Cortex of kidney (tissue), 1 donor: ENCODE data around the gene SIRPB2.

Experiments used
- DNase-seq: peaks from one replicate; lab custom pipeline; 2025; lab: John Stamatoyannopoulos, UW

Gene SIRPB2

DNA sequence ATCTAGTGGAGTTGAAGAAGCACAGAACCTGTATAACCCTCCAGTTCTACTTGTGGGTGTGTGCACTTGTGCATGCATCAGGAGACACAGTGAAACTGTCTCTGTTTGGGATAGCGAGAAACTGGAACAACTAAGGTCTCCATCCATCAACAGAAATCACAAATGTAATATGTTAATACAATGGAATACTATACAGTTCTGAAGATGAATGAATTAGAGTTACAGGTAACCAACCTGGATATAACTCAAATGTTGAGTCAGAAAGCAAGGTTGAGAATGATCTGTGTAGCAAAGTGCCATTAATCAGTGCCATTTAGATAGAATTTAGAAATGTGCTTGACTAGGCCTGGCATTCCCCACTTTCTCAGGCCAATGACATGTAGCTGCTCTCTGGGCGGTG lies 20.0 kb downstream of the SIRPB2 start:
- no peak for DNase-seq

DNA sequence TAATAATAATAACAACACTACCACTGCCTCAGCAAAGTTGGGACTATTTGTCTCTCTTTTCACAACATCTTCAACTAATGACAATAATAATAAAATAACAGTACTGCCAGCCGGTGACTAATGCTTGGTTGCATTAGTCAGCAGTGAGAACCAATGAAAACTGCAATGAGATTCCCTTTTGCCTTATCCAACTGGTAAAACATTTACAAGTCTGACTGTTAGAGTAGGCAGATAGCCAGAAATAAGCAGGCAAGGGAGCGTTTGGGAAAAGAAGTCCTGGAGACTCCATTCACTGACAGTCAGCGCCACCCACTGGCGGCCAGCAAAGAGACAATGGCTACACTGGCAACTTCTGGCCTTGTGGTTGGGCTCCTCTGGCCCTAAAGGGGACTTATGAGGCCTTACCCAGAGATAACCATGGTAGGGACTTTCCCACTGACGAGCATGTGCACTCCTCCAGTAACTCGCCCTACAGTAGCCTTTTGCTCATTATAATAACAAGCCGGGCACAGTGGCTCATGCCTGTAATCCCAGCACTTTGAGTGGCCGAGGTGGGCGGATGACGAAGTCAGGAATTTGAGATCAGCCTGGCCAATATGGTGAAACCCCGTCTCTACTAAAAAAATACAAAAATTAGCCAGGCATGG lies 21.2 kb downstream of the SIRPB2 start:
- no peak for DNase-seq

DNA sequence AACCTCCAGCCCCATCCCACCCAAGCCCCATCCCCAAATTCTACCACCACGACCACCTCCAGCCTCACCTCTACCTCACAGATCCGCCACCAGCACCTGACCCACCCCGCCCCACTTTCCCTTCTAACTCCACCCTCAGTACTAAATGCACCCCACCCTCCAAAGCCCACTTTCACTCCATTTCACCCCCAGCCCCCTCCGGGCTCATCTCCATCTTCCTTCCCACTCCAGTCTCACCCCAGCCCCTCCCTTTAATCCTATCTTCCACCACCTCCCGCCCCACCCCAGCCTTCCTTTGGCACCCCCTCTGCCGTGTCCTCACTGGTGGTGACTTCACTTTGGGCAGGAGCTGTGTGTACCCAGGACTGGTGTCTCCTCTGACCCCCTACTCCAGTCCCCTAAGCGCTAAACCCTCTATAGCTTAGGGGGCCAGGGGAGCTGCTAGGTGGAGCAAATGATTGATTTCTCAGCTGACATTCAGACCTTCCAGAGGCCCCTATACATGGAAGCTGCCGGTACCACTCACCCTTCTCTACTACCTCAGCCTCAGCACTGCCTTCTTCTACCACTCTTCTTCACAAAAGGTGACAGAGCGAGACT lies 21.8 kb downstream of the SIRPB2 start:
- no peak for DNase-seq

DNA sequence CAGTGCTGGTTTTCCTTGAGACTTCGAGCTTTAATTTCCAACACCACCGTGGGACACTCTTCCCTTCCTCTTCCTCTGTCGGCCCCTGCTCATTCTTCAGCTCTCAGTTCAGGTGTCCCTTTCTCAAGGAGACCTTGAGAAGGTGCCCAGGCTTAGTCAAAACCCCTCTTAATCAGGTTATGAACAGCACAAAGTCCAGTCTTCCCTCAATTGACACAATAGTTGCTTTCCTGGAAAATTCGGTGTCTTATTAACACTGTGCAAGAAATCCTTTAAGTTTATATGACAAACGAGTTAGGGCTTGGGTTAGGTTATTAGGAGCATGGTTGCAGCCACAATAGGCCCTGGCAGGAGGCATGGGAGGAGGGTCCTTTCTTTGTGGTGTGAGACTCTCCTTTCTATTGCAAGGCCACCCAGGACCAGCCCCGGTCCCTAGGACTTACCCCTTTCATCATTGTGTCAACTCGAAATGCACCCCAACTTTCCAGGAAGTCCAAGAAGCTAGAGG lies 23.0 kb downstream of the SIRPB2 start:
- no peak for DNase-seq

DNA sequence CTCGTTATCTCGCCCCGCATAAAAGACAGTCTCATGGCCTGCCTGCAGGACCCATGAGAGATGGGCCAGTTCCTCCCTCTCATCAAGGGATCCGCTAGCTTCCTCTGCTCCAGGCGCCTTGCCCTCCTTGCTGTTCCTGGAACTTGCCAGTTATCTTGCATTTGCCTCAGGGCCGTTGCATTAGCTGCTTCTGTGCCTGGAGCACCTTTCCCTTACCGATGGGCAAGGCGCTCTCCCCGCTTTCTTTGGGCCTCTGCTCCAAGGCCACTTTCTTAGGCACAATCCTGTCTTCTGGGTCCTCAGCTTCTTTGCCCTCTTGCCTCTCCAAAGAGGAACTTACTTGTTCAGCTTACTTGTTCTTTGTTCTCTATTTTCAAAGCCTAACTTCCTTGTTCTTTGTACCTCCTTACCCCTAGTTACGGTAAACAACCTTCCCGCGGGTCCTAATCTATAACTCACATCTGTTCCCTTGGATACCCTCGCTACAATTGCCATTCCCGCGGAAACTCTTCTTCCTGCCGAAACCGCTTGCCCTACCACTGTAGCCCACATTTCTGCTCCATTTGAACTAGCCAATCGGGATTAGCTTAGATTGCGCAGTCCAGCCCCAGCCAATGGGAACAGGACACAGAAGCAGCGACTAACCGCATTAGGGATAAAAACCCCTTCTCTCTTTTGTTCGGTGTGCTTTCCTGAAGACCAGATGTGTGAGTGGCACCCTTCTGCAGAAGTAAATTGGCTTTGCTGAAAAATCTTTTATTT lies 23.7 kb downstream of the SIRPB2 start:
- DNase-seq: no peak

DNA sequence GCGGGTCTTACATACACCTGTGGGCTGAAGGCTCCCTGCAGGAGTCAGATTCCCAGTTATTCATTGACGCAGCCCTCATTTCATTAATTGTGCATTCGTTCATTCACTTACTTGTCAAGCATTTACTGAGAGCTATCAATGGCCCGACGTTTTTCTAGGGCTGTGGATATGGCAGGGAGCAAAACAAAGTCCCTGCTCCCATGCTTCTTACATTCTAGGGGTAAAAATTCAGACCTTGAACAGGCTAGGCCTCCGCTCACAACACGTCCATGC lies 24.2 kb downstream of the SIRPB2 start:
- no peak for DNase-seq

DNA sequence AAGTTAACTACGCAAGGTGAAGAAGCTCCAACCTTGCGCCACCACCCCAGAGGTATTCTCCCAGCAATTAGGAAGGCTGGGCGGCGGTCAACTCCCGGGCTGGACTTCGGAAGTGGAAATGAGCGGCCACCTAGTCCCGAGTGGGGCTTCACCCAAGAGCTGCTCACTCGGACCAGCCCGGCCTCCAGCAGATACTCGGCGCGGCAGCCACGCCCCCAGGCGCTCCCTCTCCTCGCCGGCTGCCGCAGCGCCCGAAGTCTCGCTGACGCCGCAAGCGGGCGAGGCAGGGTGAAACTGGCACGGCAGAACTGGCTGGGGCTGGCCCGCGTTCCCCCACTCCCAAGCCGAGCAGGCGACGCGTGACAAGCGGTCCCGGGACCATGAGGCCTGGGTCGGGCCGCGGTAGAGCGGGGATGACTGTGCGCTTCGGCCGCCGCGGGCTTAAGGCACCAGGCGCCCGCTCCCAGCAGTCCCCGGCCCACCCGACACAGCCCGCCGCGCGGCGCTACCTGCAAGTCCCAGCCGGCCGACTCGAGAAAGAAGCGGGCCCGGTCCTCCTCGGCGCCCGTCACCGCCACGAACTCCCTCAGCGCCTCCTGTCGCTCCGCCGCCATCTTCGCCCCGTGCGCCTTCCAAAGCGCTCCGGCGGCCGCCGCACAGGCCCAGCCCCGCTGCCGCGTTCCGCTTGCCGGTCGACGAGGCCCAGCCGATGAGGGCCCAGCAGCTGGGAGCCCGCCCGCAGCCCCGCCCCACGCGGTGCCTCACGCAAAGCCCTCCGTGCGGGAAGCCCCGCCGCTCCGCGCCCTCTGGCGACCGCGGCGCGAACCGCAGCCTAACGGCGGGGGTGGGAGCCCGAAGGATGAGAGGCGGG lies 24.8 kb downstream of the SIRPB2 start, which contains the start of gene NSFL1C:
Gene NSFL1C (minus strand): TSS at position 639 of the 871 bp plus-strand sequence. CDS start 25 bp downstream, at position 614.
- DNase-seq: peak; percentile 65

DNA sequence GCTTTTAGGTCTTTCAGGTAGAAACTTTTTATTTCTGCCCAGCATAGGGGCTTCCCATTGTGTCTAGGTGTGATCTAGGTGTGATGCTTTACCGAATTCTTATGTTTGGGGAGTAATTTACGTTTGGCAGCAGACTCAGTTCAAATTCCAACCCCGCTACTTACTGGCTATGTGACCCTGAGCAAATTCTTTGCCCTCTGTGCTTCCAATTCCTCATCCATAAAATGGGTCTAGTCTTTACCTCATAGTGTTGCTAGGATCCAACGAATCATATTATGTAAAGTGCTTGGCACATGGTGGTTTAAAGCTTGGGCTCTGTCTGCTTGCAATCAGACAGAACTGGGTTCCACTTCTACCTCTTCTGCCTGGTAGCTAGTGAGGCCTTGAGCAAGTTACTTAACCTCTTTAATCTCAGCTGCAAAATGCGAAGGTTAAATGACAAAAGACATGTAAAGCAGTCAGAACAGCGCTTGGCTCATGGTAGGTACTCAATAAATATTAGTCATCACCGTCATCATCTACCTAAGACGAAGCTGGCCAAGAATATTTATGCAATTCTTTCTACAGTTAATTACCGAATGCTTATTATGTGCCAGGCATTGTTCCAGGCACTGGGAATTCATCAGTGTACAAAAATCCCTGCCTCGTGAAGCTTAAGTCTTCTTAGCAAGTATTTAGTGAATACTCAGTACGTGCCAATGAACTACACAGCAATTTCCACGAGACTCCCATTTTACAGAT lies 25.6 kb downstream of the SIRPB2 start:
- no peak for DNase-seq

DNA sequence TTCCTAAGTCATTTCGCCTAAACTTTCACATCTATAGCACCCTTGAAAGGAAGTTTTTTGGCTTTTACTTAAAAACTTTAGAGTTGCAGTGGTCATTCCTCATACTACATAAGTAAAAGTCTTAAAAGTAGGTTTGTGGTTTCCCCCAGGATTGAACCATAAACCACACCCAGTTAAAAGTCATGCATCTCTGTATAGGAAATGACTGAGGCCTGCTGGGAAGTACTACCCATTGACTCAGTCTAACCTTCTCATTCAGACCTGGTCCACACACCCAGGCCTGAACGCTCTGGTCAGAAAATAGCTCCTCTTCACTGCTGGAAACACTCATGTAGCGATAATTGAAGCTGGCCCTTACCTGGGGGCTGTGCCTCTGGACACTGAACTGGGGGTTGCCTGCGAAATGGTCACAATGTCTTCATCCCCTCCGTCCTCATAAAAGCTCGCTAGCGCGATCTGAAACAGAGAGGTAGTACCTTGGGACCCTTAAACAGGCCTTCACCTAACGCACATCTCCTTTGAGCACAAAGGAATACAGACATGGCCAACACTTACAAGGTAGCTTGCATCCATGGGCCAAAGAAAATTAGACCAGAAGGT lies 27.1 kb downstream of the SIRPB2 start:
- DNase-seq: no peak

DNA sequence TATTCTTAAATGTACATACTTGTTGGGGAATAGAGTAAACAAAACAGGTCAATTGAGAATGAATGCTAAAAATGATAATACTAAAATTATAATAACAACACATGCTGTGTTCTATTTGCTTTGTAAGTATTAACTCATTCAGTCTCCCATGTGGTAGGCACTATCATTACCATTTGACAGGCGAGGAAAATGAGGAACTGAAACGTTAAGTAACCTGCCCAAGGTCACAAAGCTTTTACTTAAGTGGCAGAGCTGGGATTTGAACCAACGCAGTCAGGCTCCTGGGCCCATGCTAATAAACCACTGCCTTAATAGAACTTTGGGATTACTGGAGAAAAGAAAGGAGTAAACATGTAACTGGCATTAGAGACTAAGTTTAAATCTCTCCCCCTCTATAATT lies 28.4 kb downstream of the SIRPB2 start:
- no peak for DNase-seq

DNA sequence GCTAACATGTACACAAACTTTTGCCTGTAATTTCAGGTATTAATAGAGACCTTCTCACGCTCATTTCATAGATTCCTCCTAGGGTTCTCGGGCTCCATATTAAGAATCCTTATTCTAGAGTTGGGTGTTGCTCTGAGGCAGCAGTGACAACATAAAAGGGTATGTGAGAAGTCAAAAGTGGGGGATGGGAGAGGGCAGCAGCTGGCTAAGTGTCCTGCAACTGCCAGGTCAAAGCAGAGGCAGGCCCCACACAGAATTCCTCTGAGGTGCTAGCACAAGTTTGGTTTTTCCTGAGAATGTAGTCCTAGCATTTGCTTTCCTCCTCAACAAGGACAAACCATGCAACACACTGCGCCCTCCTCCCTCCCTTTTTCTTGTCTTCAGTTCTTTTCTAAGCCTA lies 29.2 kb downstream of the SIRPB2 start:
- DNase-seq: no peak

DNA sequence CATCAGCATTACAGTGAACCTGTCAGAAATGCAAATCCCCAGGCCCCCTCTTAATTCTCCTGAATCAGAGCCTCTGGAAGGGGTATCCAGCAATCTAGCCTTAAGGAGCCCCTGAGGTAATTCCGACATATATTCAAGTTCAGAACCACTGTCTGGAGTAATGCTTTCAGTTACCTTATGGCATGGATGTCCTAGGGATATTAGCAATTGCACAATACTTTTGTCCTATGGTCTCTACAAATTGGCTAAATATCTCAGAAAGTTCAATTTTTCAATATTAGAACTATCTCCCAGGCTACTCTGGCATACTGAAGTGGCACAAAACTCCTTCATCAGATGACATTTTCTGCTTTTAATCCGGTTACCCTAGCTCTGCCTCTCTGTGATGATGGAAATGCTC lies 30.9 kb downstream of the SIRPB2 start:
- no peak for DNase-seq

DNA sequence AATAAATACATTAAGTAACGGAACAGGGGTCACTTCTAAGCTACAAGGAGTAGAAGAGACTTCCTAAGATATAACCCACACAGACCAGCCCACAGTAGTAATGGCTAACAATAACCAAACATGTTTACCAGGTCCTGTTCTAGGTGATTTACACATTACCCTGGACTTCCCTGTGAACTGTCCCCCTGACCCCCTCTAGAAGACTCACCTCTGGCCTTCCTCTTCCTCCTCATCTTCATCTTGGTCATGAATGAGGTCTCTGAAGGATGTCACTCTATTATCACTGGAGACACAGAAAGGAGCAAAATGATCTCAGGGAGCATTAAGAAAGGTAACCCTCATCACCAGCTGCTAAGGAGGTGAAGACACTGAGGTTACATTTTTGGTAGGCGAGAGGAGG lies 33.2 kb downstream of the SIRPB2 start:
- DNase-seq: no peak

DNA sequence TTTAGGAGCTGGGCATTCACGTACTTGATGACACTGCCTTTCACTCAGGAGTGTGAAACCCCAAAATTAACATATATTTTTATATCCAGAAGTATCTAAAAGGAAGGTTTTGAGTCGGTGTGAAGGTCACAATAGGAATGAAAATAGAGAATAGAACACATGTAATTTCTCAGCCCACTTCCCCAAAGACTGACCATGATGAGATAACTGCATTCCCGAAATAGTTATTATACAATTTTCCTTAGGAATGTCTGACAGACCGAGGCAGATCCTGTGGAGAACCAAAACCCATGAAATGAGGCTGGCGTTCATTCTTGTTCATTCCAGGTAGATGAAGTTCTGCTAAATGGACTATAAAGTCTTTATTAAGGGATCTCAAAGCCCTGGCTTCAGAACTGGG lies 34.9 kb downstream of the SIRPB2 start:
- DNase-seq: no peak

DNA sequence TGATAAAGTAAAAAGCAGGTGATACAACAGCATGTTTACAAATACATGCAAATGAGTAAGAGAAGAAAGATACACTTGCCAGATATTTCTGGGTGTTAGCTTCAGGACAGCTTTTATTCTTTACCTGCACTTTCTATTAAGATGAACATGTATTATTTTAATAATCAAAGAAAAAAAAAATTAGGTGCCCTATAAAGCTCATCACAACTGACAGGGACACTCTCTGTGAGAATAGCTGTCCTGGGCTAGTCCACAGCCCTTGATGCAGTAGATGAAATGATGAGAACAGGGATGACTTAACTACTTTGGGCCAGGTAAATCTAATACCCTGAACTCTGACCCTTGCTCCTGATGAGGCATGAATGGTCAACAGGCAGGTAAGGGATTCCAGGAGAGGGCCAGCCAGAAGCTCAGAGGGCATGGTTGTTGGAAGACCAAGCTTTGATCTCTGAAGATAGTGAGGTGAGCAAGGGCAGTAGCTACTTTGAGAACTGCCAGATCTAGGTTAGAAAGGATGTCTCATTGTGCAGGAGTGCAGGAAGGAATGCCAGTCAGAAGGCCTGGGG lies 40.2 kb downstream of the SIRPB2 start:
- DNase-seq: no peak

DNA sequence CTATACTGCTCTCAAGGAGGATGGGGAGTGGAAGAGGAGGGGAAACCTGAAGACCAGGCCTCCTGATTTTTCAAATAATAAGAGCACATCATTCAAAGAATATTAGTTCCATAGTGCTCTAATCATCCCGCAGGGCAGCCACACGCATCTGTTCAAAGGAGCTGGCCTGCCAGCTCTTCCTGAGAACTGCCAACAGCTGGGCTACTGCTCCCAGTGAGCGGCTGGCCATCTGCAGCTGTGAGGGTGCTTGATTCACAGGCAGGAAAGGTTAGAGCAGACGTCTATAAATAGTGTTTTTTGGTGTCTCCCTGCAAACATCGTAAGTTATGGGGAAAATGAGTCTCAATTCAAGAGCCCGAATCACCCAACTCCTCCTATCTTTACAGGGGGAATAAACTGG lies 41.9 kb downstream of the SIRPB2 start:
- no peak for DNase-seq

DNA sequence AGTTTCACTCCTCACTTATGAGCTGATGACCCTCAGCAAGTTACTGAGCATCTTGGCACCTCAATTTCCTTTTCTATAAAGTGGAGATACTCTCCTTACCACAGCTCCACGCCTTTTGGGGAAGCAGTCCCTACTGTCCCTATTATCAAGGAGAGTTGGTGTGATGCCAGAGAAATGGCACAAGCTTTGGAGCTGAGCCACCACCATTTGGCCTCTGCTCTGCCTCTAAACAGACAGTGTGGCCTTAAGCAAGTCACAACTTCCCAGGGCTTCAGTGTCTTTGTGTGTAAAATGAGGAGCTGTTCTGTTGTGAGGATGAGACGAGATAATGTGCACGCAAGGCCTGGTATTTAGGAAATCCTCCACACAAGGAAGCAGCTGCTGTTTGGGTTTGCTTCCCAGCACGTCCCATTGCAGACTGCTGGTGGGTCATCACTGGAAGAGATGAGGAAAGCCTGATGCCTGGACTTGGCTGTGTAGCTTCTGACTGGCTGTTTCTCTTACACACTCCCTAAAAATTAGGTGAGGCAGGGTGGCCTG lies 43.1 kb downstream of the SIRPB2 start:
- DNase-seq: no peak

DNA sequence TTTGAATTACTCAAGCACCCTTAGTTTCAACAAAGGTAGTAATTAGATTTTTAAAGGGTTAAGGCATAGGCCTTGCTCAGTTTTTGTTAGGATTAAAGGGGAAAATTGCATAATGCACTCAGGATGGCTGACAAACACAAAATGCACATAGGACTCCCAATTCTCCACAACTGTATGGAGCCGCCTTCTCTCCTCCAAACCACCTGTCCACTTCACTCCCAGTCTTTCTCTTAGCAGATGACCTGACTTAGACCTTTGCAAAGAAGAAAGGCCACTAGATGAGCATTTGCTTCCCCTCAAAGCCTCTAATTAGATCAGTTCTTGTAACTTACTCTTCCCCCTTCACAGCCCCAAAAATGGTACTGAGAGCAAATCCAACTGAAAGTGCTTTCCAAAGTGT lies 44.7 kb downstream of the SIRPB2 start:
- DNase-seq: no peak

DNA sequence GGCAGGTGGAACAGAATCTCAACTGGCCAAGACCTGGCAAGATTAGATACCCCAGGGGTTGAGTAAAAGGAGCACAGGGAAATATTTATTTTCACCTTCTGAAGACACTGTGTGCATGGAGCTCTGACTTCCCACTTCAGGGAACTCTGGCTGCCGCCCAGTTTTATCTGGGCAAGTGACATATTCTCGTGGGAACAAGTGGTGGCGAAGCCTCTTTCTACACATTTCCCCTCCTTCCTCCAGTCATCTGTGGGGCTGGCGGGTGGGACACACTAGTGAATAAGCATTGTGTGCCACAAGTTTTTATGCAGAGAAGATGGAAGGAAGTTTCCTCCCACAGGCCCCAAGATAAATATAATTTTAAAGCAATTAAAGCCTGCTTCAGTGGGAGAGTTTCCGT lies 48.1 kb downstream of the SIRPB2 start:
- DNase-seq: no peak

DNA sequence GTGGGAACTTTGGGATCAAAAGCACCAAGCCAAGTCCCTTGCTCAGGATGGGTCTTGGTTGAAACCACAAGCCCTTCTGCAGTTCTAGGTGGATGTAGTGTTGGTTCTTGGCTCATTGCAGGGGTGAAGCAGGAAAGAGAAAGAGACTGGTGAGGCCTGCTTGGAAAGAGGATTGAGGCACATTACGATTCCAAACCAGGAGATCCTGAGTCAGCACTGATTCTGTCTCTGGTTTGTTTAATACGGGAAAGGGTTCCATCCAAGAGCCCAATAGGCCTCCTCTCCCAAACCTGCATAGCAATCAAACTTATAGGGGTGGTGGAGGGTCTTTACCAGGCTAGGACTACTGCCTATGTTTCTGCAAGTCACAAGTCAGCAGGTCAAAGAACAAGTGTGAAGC lies 48.9 kb downstream of the SIRPB2 start:
- no peak for DNase-seq

DNA sequence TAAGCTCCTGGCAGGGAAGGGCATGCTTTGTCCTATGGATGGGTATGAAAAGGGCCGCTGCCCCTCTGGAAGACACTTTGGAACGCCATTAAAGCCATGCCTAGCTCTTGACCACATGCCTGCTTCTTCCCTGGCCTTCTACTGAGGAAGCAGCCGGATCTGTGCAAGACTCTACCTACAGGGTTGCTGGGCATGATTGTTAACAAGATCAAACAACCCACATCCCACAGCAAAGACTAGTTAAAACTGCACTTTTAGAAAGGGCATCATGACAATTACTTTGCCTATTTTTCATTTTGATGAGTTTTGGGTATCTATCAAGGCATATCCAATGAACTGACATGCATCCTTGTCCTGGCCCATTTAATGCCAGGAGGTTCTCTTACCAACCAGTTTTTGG lies 50.1 kb downstream of the SIRPB2 start:
- no peak for DNase-seq
